Liver (tissue), 9 donors: ENCODE measurements around the gene DSCAML1. TPM values are rescaled to one million over a fixed set of nuclear protein-coding genes. Genes with fewer than 3 reads are reported as not detected.

Source experiments
- DNase-seq: peaks from one replicate; pipeline ENCODE4 v3.0.0-alpha.2; 2017; ENCODE audit warnings: low spot score
- H3K27ac ChIP-seq, 2 donors: one replicate each; pipeline ENCODE4 v1.7.0; 2013; ENCODE audit warnings: inconsistent platforms in 2 of 2, low read length in 2 of 2, control low read depth in 1 of 2, low read depth in 1 of 2, mild to moderate bottlenecking in 1 of 2
- H3K27me3 ChIP-seq, 4 donors: one replicate each; pipeline versions ENCODE4 v1.6.1 to v1.7.0; 2013; ENCODE audit warnings: low read length in 3 of 4, inconsistent platforms in 1 of 4, mild to moderate bottlenecking in 1 of 4, moderate library complexity in 1 of 4; ENCODE audit not compliant: control insufficient read depth in 4 of 4, insufficient read depth in 4 of 4
- H3K36me3 ChIP-seq, 4 donors: one replicate each; pipeline versions ENCODE4 v1.6.1 to v1.7.0; 2013; ENCODE audit warnings: low read length in 3 of 4, mild to moderate bottlenecking in 3 of 4, low read depth in 1 of 4, moderate library complexity in 1 of 4; ENCODE audit not compliant: control insufficient read depth in 4 of 4, insufficient read depth in 3 of 4
- H3K4me1 ChIP-seq, 4 donors: one replicate each; pipeline versions ENCODE4 v1.6.1 to v1.7.0; 2013; ENCODE audit warnings: low read length in 3 of 4, mild to moderate bottlenecking in 3 of 4, moderate library complexity in 1 of 4; ENCODE audit not compliant: control insufficient read depth in 4 of 4, insufficient read depth in 4 of 4
- H3K4me3 ChIP-seq, 3 donors: one replicate each; pipeline versions ENCODE4 v1.6.1 to v1.7.0; 2013; ENCODE audit warnings: low read length in 3 of 3, control low read depth in 1 of 3, low read depth in 1 of 3, mild to moderate bottlenecking in 1 of 3
- H3K9ac ChIP-seq, 2 donors: one replicate each; pipeline ENCODE4 v1.7.0; 2013; ENCODE audit warnings: low read length in 2 of 2, mild to moderate bottlenecking in 2 of 2, moderate library complexity in 2 of 2, control low read depth in 1 of 2, low read depth in 1 of 2
- H3K9me3 ChIP-seq, 4 donors: one replicate each; pipeline versions ENCODE4 v1.6.1 to v1.7.0; 2013; ENCODE audit warnings: low read length in 3 of 4; ENCODE audit not compliant: control insufficient read depth in 4 of 4
- FOXA1 ChIP-seq: IDR thresholded peaks from 2 replicates; pipeline ENCODE4 v1.6.1; 2016; ENCODE audit warnings: antibody characterized with exemption
- GABPA ChIP-seq, 2 donors: IDR thresholded peaks in 1 of 2; conservative IDR thresholded peaks in 1 of 2; 2 replicates each; pipeline ENCODE4 v1.6.1; 2016; ENCODE audit warnings: antibody characterized with exemption in 2 of 2, mild to moderate bottlenecking in 1 of 2, moderate library complexity in 1 of 2
- HNF4A ChIP-seq, 2 donors: conservative IDR thresholded peaks; 2 replicates each; pipeline ENCODE4 v1.6.1; 2016; ENCODE audit warnings: antibody characterized with exemption in 2 of 2, mild to moderate bottlenecking in 2 of 2
- REST ChIP-seq: IDR thresholded peaks from 2 replicates; pipeline ENCODE4 v1.6.1; 2016; ENCODE audit warnings: antibody characterized with exemption, mild to moderate bottlenecking
- RXRA ChIP-seq, 2 donors: IDR thresholded peaks; 2 replicates each; pipeline ENCODE4 v1.6.1; 2017 to 2018; ENCODE audit warnings: antibody characterized with exemption in 2 of 2, mild to moderate bottlenecking in 1 of 2
- whole genome bisulfite sequencing: extraction: QIAGEN DNeasy Blood & Tissue Kit; methylation state at CpG from one replicate; pipeline ENCODE4 v1.1.7; 2013; 5-methylcytosine and 5-hydroxymethylcytosine counted together
- polyA plus RNA-seq, 2 donors: library from polyadenylated mRNA; stranded (reverse) in 1 of 2; unstranded in 1 of 2; fragments of 200-250 nt in 1 of 2; fragments of >200 nt in 1 of 2; fragmentation: Nextera tagmentation in 1 of 2; extraction: Ambion mirVana in 1 of 2; gene quantifications; one replicate each; pipeline versions ENCODE4 v1.2.1 to v1.2.3, GENCODE V29; 2013 to 2015
- total RNA-seq, 2 donors: library from RNA; depleted of rRNA; stranded (reverse); fragments of >200 nt; gene quantifications; one replicate each; pipeline ENCODE4 v1.2.3, GENCODE V29; 2014
- TF ChIP-seq, protein P1 (sequence below): IDR thresholded peaks from 2 replicates; pipeline ENCODE4 v1.6.1; 2016; ENCODE audit warnings: antibody characterized with exemption
- TF ChIP-seq, protein P2 (sequence below): fragments of 150-350 bp; IDR thresholded peaks from 2 replicates; pipeline ENCODE4 v1.5.1; 2017; ENCODE audit warnings: improper control_type of control experiment, low read depth, low read length; ENCODE audit not compliant: missing input control
- donor health status: healthy.
- donor health status: healthy.
- donor health status: healthy.
- donor health status: healthy.
- donor health status: healthy.

DSCAML1 gene
- total and polyA plus RNA-seq, 4 donors, result 0.07 to 0.42 (median 0.20) TPM

DNA sequence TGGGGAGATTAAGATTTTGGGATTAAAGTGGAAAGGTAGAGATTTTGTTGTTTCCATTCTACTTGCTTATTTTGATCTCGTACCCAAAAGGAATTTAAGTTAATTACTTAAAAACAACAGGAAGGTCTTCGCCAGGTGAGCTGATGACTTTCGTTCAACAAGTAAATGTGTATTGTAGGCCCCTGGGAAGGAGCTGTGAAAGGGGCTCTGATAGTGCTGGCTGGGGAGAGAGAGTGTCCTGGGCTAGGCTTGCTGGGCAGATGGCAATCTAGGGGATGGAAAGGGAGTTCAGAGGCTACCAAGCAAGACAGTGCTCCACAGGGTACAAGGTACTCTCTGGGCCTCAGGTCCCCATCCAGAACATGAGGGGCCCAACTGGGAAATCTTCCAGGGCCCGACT lies 279.9 kb downstream of the DSCAML1 start (continued):
- no peak for TF ChIP-seq REST

GRCh38 chr11:117515892-117516787 lies 280.9 kb downstream of the DSCAML1 start:
- TF ChIP-seq HNF4A (conservative IDR thresholded peaks at IDR 0.05) (no peak), REST (no peak), RXRA (IDR thresholded peaks at IDR 0.05) (no peak), GABPA (IDR thresholded peaks at IDR 0.05 in 1 of 2, conservative IDR thresholded peaks at IDR 0.05 in 1 of 2) (no peak)
- TF ChIP-seq, protein P1, sequence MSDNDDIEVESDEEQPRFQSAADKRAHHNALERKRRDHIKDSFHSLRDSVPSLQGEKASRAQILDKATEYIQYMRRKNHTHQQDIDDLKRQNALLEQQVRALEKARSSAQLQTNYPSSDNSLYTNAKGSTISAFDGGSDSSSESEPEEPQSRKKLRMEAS, result no peak
- Histone ChIP-seq H3K9me3 (no peaks in the 10 kb centered on the region), H3K27me3 (no peaks in the 10 kb centered on the region), H3K9ac (no peak overlapping the region), H3K4me1 (no peaks in the 10 kb centered on the region), H3K36me3 (no peaks in the 10 kb centered on the region), H3K27ac (no peak overlapping the region), H3K4me3 (no peak overlapping the region)
- 95% methylated on average over 21 of the region's 21 CpGs for WGBS
- no peak for DNase-seq

- TF ChIP-seq, protein P2, sequence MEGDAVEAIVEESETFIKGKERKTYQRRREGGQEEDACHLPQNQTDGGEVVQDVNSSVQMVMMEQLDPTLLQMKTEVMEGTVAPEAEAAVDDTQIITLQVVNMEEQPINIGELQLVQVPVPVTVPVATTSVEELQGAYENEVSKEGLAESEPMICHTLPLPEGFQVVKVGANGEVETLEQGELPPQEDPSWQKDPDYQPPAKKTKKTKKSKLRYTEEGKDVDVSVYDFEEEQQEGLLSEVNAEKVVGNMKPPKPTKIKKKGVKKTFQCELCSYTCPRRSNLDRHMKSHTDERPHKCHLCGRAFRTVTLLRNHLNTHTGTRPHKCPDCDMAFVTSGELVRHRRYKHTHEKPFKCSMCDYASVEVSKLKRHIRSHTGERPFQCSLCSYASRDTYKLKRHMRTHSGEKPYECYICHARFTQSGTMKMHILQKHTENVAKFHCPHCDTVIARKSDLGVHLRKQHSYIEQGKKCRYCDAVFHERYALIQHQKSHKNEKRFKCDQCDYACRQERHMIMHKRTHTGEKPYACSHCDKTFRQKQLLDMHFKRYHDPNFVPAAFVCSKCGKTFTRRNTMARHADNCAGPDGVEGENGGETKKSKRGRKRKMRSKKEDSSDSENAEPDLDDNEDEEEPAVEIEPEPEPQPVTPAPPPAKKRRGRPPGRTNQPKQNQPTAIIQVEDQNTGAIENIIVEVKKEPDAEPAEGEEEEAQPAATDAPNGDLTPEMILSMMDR, result no peak
- TF ChIP-seq REST (no peak), FOXA1 (no peak), GABPA (IDR thresholded peaks at IDR 0.05 in 1 of 2, conservative IDR thresholded peaks at IDR 0.05 in 1 of 2) (no peak)
- TF ChIP-seq, protein P1, result no peak
- Histone ChIP-seq H3K4me1 (no peaks in the 10 kb centered on the region), H3K9ac (no peak overlapping the region), H3K9me3 (no peaks in the 10 kb centered on the region), H3K27me3 (no peaks in the 10 kb centered on the region), H3K36me3 (no peaks in the 10 kb centered on the region), H3K27ac (no peak overlapping the region), H3K4me3 (no peak overlapping the region)
- no peak for DNase-seq
- 91% methylated on average over 4 of the region's 4 CpGs for WGBS
Observed at GRCh38 chr11:117514256-117514655, 282.8 kb downstream of the DSCAML1 start.
